Endothelial cell of umbilical vein (primary cell): Measurements from ENCODE around the gene DUSP22.

ENCODE experiments used
- FOS ChIP-seq: IDR thresholded peaks from 2 replicates; pipeline ENCODE4 v1.6.1; 2011; ENCODE audit warnings: mild to moderate bottlenecking, low read length, moderate library complexity, borderline replicate concordance; ENCODE audit not compliant: insufficient read depth
- POLR2A ChIP-seq: IDR thresholded peaks from 2 replicates; pipeline ENCODE4 v1.6.1; 2012; ENCODE audit warnings: low read depth, mild to moderate bottlenecking, control low read depth, low read length
- POLR2AphosphoS5 ChIP-seq: IDR thresholded peaks from 2 replicates; pipeline ENCODE4 v1.6.1; 2012; ENCODE audit warnings: low read depth, mild to moderate bottlenecking, control low read depth, low read length, moderate library complexity; ENCODE audit not compliant: insufficient read depth
- TF ChIP-seq, protein P1 (sequence below), 2 donors: IDR thresholded peaks; 1 replicate in 1 of 2; 2 replicates in 1 of 2; pipeline ENCODE4 v1.5.1; 2011; ENCODE audit warnings: low read length in 2 of 2, mild to moderate bottlenecking in 2 of 2, moderate library complexity in 2 of 2, control low read depth in 1 of 2, inconsistent platforms in 1 of 2, low read depth in 1 of 2; ENCODE audit not compliant: insufficient read depth in 1 of 2; ENCODE audit errors: extremely low read depth in 1 of 2

DNA sequence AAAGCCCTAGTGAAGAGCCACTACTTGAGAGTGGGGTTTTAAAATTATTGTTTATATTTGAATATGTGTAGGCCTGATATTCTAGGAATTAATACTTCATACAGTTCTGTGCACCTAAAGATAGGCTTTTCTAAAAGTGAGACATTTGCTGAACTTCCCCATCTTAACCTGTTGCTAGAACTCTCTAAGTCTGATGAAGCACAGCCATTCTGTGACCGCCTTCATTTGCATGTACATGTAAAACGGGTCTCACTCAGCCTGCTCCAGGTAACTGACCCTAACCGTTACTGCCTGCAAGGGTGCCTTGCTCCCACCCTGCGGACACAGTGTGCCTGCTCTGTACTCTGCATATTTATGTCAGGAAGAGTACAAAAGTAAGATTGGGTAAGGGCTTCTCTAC lies 54.9 kb downstream of the DUSP22 start:
- no peak for TF ChIP-seq POLR2A
- TF ChIP-seq, protein P1, sequence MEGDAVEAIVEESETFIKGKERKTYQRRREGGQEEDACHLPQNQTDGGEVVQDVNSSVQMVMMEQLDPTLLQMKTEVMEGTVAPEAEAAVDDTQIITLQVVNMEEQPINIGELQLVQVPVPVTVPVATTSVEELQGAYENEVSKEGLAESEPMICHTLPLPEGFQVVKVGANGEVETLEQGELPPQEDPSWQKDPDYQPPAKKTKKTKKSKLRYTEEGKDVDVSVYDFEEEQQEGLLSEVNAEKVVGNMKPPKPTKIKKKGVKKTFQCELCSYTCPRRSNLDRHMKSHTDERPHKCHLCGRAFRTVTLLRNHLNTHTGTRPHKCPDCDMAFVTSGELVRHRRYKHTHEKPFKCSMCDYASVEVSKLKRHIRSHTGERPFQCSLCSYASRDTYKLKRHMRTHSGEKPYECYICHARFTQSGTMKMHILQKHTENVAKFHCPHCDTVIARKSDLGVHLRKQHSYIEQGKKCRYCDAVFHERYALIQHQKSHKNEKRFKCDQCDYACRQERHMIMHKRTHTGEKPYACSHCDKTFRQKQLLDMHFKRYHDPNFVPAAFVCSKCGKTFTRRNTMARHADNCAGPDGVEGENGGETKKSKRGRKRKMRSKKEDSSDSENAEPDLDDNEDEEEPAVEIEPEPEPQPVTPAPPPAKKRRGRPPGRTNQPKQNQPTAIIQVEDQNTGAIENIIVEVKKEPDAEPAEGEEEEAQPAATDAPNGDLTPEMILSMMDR (IDR thresholded peaks at IDR 0.05; ENCODE audit: extremely low read depth in 1 of 2, insufficient read depth in 1 of 2, low read depth in 1 of 2, low read length in 2 of 2): no peak
- no peak for TF ChIP-seq FOS
- no peak for TF ChIP-seq POLR2AphosphoS5
